B cell (primary cell): ENCODE measurements around the gene STK24.

Experiments used
- CTCF ChIP-seq: fragments of 200-600 bp; IDR thresholded peaks from one replicate; pipeline ENCODE4 v1.8.0; 2022; ENCODE audit warnings: antibody characterized with exemption, mild to moderate bottlenecking
- EZH2 ChIP-seq: IDR thresholded peaks from 2 replicates; pipeline ENCODE4 v1.6.1; 2012; ENCODE audit warnings: borderline replicate concordance, low read depth, mild to moderate bottlenecking, moderate library complexity, low read length; ENCODE audit not compliant: insufficient read depth, poor library complexity, severe bottlenecking

GRCh38 chr13:98462946-98463345 lies 114.0 kb downstream of the STK24 start:
- TF ChIP-seq CTCF (no peak), EZH2 (no peak)
